Astrocyte (in vitro differentiated cells and primary cell): ENCODE results near the gene TAF11L3.
"Not testable (repeated sequence)": the region's sequence is repeated elsewhere in the genome, so short reads cannot be mapped to it uniquely, and the experiment has no call there.

ENCODE experiments used
- CTCF ChIP-seq: IDR thresholded peaks from 2 replicates; pipeline ENCODE4 v1.5.1; 2011; ENCODE audit warnings: low read depth, mild to moderate bottlenecking, inconsistent platforms, low read length, moderate library complexity; ENCODE audit not compliant: insufficient read depth
- EZH2 ChIP-seq: IDR thresholded peaks from 2 replicates; pipeline ENCODE4 v1.6.1; 2012; ENCODE audit warnings: mild to moderate bottlenecking, low read length, inconsistent platforms; ENCODE audit not compliant: insufficient read depth

GRCh38 chr5:17497931-17498330 lies 20.2 kb upstream of the TAF11L3 start, which contains the start of gene TAF11L2:
- TF ChIP-seq CTCF, EZH2: not testable (repeated sequence)
